ENCODE data around the gene SPIN3. TPM values are rescaled to one million over a fixed set of nuclear protein-coding genes. Genes with fewer than 3 reads are reported as not detected.

SPIN3 gene
- total RNA-seq, 1 donor from 2014 or later: 12.8 TPM

DNA sequence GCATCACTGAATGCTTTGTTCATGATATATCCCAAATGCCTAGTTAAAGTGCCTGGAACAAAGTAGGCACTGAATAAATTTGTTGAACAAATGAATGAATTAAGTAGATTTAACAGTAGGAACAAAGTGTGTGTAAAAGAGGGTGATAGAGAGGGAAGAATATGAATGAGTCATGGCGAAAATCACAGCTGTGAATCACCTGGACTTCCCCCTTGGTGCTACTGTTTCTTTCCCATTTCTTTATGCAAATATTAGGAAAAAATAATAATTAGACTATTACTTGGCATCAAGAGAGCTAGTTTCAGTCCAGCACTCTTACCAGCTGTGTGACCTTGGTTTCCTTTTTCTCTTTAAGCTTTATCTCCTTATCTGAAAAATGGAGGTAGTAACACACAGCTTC lies 9.2 kb downstream of the SPIN3 start:
- TF ChIP-seq POLR2AphosphoS5 (IDR thresholded peaks at IDR 0.05; ENCODE audit: insufficient read depth in 1 of 2, low read depth in 1 of 2) (no peak), POLR2A (IDR thresholded peaks at IDR 0.05) (no peak)
- TF ChIP-seq, protein P1, sequence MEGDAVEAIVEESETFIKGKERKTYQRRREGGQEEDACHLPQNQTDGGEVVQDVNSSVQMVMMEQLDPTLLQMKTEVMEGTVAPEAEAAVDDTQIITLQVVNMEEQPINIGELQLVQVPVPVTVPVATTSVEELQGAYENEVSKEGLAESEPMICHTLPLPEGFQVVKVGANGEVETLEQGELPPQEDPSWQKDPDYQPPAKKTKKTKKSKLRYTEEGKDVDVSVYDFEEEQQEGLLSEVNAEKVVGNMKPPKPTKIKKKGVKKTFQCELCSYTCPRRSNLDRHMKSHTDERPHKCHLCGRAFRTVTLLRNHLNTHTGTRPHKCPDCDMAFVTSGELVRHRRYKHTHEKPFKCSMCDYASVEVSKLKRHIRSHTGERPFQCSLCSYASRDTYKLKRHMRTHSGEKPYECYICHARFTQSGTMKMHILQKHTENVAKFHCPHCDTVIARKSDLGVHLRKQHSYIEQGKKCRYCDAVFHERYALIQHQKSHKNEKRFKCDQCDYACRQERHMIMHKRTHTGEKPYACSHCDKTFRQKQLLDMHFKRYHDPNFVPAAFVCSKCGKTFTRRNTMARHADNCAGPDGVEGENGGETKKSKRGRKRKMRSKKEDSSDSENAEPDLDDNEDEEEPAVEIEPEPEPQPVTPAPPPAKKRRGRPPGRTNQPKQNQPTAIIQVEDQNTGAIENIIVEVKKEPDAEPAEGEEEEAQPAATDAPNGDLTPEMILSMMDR (IDR thresholded peaks at IDR 0.05): no peak
- Histone ChIP-seq H3K4me1 (no peaks in the 10 kb centered on the region), H3K27ac (no peak overlapping the region), H3K4me3 (no peak overlapping the region), H3K36me3 (no peaks in the 10 kb centered on the region), H3K9me3 (no peaks in the 10 kb centered on the region), H3K27me3 (no peaks in the 10 kb centered on the region)
- no peak for DNase-seq (ENCODE audit: extremely low spot score in 2 of 2)
- intact Hi-C loops (cut with DNase I): no loop called here

DNA sequence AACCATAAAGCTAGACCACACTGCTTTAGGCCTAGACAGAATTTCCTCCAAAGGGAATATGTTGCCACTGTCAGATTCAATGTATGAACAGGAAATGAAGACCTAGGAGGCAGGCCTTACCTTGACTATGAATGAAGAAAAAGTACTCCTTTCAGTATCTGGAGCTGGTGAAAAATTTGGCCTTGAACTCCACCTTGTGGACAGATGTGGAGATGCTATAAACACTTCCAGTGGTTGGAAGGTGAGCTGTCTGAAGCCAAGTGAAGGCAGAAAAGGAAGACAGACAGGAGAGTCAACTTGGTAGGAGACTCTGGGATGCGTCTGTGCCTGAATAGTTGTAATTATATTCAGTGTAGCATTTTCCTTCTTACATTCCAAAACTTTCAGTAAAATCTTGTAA lies 17.2 kb downstream of the SPIN3 start:
- intact Hi-C loops (cut with DNase I): no loop called here

DNA sequence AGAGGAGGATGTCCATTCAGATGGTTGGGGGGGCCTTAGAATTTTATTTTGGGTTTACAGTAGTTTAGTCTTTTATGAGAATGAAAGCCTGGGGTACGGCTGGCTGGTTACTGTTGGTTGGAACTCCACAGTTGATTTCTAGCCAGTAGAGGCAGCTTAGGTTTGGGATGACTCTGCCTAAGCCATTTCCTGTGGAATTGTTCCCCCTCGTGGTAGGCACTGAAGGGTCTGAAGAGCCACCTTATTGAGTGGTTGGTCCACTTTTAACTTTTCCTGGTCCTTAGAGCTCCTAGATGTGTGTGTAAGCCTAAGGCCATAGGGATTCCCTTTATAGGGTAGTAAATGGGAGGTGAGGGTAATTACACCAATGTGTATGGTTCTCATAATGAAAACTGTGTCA lies 19.7 kb downstream of the SPIN3 start:
- intact Hi-C loops (cut with DNase I): no loop called here
- no peak for TF ChIP-seq POLR2A (IDR thresholded peaks at IDR 0.05)
- TF ChIP-seq POLR2AphosphoS5 (IDR thresholded peaks at IDR 0.05; ENCODE audit: insufficient read depth in 1 of 2, low read depth in 1 of 2): no peak

More for the DNA sequence above, 17.2 kb downstream of the SPIN3 start:
- no peaks in the 10 kb centered on the region for H3K9me3 ChIP-seq
- TF ChIP-seq POLR2A (IDR thresholded peaks at IDR 0.05) (no peak), POLR2AphosphoS5 (IDR thresholded peaks at IDR 0.05; ENCODE audit: insufficient read depth in 1 of 2, low read depth in 1 of 2) (no peak)
- TF ChIP-seq, protein P1 (IDR thresholded peaks at IDR 0.05): peak; percentile 6 to 45 (median 40)
- no peaks in the 10 kb centered on the region for H3K27me3 ChIP-seq
- H3K4me3 ChIP-seq: no peak overlapping the region
- H3K4me1 ChIP-seq: no peaks in the 10 kb centered on the region
- H3K36me3 ChIP-seq: no peaks in the 10 kb centered on the region
- DNase-seq (ENCODE audit: extremely low spot score in 2 of 2): no peak
- H3K27ac ChIP-seq: no peak overlapping the region

DNA sequence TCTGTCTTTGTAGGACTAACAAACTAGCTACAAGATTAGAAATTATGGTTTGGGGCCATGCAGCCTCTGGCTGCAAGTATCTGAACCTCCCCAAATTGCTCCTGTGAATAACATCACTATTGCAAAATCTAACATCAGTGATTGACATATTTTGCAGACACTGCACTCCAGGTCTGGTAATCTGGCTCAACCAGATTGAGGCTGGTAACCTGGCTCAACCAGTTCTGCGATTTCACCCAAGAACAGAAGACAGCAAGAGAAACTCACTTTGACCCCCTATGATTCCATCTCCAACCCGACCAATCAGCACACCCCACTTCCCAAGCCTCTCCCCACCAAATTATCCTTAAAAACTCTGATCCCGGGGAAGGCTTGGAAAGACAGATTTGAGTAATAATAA lies 20.9 kb downstream of the SPIN3 start:
- no peak overlapping the region for H3K27ac ChIP-seq

More for the DNA sequence above, 19.7 kb downstream of the SPIN3 start:
- no peaks in the 10 kb centered on the region for H3K27me3 ChIP-seq
- DNase-seq (ENCODE audit: extremely low spot score in 2 of 2): no peak
- no peak overlapping the region for H3K27ac ChIP-seq
- H3K4me1 ChIP-seq: no peaks in the 10 kb centered on the region
- no peak overlapping the region for H3K4me3 ChIP-seq
- no peaks in the 10 kb centered on the region for H3K36me3 ChIP-seq
- no peaks in the 10 kb centered on the region for H3K9me3 ChIP-seq

DNA sequence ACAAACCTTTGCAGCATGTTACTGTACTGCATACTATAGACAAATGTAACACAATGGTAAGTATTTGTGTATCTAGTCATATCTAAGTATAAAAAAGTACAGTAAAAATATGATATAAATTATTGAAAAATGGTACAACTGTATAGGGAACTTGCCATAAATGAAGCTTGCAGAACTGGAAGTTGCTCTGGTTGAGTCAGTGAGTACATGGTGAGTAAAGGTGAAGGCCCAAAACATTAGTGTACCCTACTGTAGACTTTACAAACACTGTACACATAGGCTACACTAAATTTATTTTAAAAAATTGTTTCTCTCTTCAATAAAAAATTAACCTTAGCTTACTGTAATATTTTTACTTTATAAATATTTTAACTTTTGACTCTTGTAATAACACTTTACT lies 25.8 kb downstream of the SPIN3 start:
- no peaks in the 10 kb centered on the region for H3K27me3 ChIP-seq
- intact Hi-C loops (cut with DNase I): no loop called here
- TF ChIP-seq POLR2A (IDR thresholded peaks at IDR 0.05) (no peak), POLR2AphosphoS5 (IDR thresholded peaks at IDR 0.05; ENCODE audit: insufficient read depth in 1 of 2, low read depth in 1 of 2) (no peak)
- TF ChIP-seq, protein P1 (IDR thresholded peaks at IDR 0.05): no peak
- H3K36me3 ChIP-seq: no peaks in the 10 kb centered on the region
- H3K4me3 ChIP-seq: no peak overlapping the region
- DNase-seq (ENCODE audit: extremely low spot score in 2 of 2): no peak
- H3K9me3 ChIP-seq: no peaks in the 10 kb centered on the region
- no peak overlapping the region for H3K27ac ChIP-seq
- no peaks in the 10 kb centered on the region for H3K4me1 ChIP-seq

More for the DNA sequence above, 20.9 kb downstream of the SPIN3 start:
- Histone ChIP-seq H3K9me3 (no peaks in the 10 kb centered on the region), H3K4me1 (no peaks in the 10 kb centered on the region), H3K36me3 (no peaks in the 10 kb centered on the region), H3K27me3 (no peaks in the 10 kb centered on the region), H3K4me3 (no peak overlapping the region)
- no peak for DNase-seq (ENCODE audit: extremely low spot score in 2 of 2)
- intact Hi-C loops (cut with DNase I): no loop called here
- TF ChIP-seq, protein P1 (IDR thresholded peaks at IDR 0.05): no peak
- TF ChIP-seq POLR2AphosphoS5 (IDR thresholded peaks at IDR 0.05; ENCODE audit: insufficient read depth in 1 of 2, low read depth in 1 of 2) (peak in 1 of 2 donors; percentile 22), POLR2A (IDR thresholded peaks at IDR 0.05) (no peak)

All from vagina (tissue), 2 donors.